Colonic mucosa (tissue), 4 donors: Measurements from ENCODE around the gene KANSL3. TPM values are rescaled to one million over a fixed set of nuclear protein-coding genes. Genes with fewer than 3 reads are reported as not detected.

Source experiments
- DNase-seq: peaks from one replicate; pipeline ENCODE4 v3.0.0-alpha.2; 2020
- H3K27ac ChIP-seq: fragments of 200-600 bp; one replicate; pipeline ENCODE4 v1.8.0; 2021
- H3K27me3 ChIP-seq: fragments of 200-600 bp; one replicate; pipeline ENCODE4 v1.8.0; 2021
- H3K36me3 ChIP-seq: fragments of 200-600 bp; one replicate; pipeline ENCODE4 v1.8.0; 2021
- H3K4me1 ChIP-seq: fragments of 200-600 bp; one replicate; pipeline ENCODE4 v1.8.0; 2021; ENCODE audit warnings: mild to moderate bottlenecking
- H3K4me3 ChIP-seq: fragments of 200-600 bp; one replicate; pipeline ENCODE4 v1.8.0; 2021
- H3K9ac ChIP-seq, 2 donors: one replicate each; pipeline ENCODE4 v1.7.0; 2013; ENCODE audit warnings: control low read depth in 2 of 2, low read depth in 2 of 2, low read length in 2 of 2
- H3K9me3 ChIP-seq: fragments of 200-600 bp; one replicate; pipeline ENCODE4 v1.8.0; 2021
- CTCF ChIP-seq: fragments of 200-600 bp; IDR thresholded peaks from one replicate; pipeline ENCODE4 v1.8.0; 2022; ENCODE audit warnings: antibody characterized with exemption, mild to moderate bottlenecking
- intact Hi-C: fragments of 100-400 bp; cut with DNase I; formaldehyde crosslinking; loops from one replicate; pipeline ENCODE4 v1.14.1; 2022
- total RNA-seq, 2 donors: library from RNA; stranded (reverse); fragmentation: NEBNext Ultra II Directional in 1 of 2; extraction: Animal tissue kit (Norgen Biotek cat#: 25700) in 1 of 2; gene quantifications; one replicate each; pipeline ENCODE4 v1.2.1, GENCODE V29; 2021
- donor health status: healthy.
- donor health status: DM: no; HTN: no; CAD: no.
- donor health status: DM: no; HTN: no; CAD: no.

KANSL3 gene
- total RNA-seq, 2 donors from 2014 or later, result 33.6 to 36.5 TPM

- H3K9ac ChIP-seq, result no peak overlapping the region
- H3K36me3 ChIP-seq, result no peaks in the 10 kb centered on the region
- intact Hi-C loops, result no loop called here
- no peaks in the 10 kb centered on the region for H3K4me1 ChIP-seq
- no peaks in the 10 kb centered on the region for H3K27me3 ChIP-seq
- H3K4me3 ChIP-seq, result no peak overlapping the region
- H3K9me3 ChIP-seq, result no peaks in the 10 kb centered on the region
- peak; percentile 25 for DNase-seq
- no peak for TF ChIP-seq CTCF
- no peak overlapping the region for H3K27ac ChIP-seq
Measured at GRCh38 chr2:96683972-96684820, 46.1 kb upstream of the KANSL3 start.

- Histone ChIP-seq H3K36me3 (no peaks in the 10 kb centered on the region), H3K27me3 (no peaks in the 10 kb centered on the region), H3K4me1 (no peaks in the 10 kb centered on the region), H3K9me3 (no peaks in the 10 kb centered on the region), H3K9ac (no peak overlapping the region), H3K27ac (no peak overlapping the region), H3K4me3 (no peak overlapping the region)
- intact Hi-C loops, result no loop called here
- TF ChIP-seq CTCF, result no peak
- no peak for DNase-seq
Measured at GRCh38 chr2:96683307-96683706, 45.2 kb upstream of the KANSL3 start.

GRCh38 chr2:96681540-96681939, 43.4 kb upstream of the KANSL3 start:
- intact Hi-C loops, result no loop called here
- H3K36me3 ChIP-seq, result no peaks in the 10 kb centered on the region
- no peaks in the 10 kb centered on the region for H3K27me3 ChIP-seq
- H3K9ac ChIP-seq, result no peak overlapping the region
- H3K9me3 ChIP-seq, result no peaks in the 10 kb centered on the region
- DNase-seq, result no peak
- TF ChIP-seq CTCF, result no peak
- H3K4me3 ChIP-seq, result no peak overlapping the region
- no peaks in the 10 kb centered on the region for H3K4me1 ChIP-seq
- no peak overlapping the region for H3K27ac ChIP-seq

- TF ChIP-seq CTCF, result no peak
Measured at GRCh38 chr2:96680561-96681141, 42.5 kb upstream of the KANSL3 start.

GRCh38 chr2:96679848-96680247, 41.7 kb upstream of the KANSL3 start:
- no peak for TF ChIP-seq CTCF
- no peaks in the 10 kb centered on the region for H3K27me3 ChIP-seq
- no peak overlapping the region for H3K4me3 ChIP-seq
- intact Hi-C loops, result no loop called here
- H3K27ac ChIP-seq, result no peak overlapping the region
- H3K9me3 ChIP-seq, result no peaks in the 10 kb centered on the region
- H3K9ac ChIP-seq, result no peak overlapping the region
- peak; percentile 37 for DNase-seq
- no peaks in the 10 kb centered on the region for H3K36me3 ChIP-seq
- H3K4me1 ChIP-seq, result no peaks in the 10 kb centered on the region

More at GRCh38 chr2:96680561-96681141, 42.5 kb upstream of the KANSL3 start:
- Histone ChIP-seq H3K4me1 (no peaks in the 10 kb centered on the region), H3K9ac (no peak overlapping the region), H3K9me3 (no peaks in the 10 kb centered on the region), H3K27me3 (no peaks in the 10 kb centered on the region), H3K36me3 (no peaks in the 10 kb centered on the region), H3K4me3 (no peak overlapping the region), H3K27ac (no peak overlapping the region)
- intact Hi-C loops, result no loop called here
- peak; percentile 33 for DNase-seq
